NCI-H187 treated with DMSO at 0.1 percent for 48 hours (cell line): ENCODE data around the gene STEAP1B.

Experiments used
- DNase-seq: peaks from one replicate; lab custom pipeline; 2025; lab: John Stamatoyannopoulos, UW

Gene STEAP1B

GRCh38 chr7:22400150-22400814, 99.7 kb downstream of the STEAP1B start:
- no peak for DNase-seq

GRCh38 chr7:22399546-22399945, 100.4 kb downstream of the STEAP1B start:
- no peak for DNase-seq

GRCh38 chr7:22399091-22399490, 100.9 kb downstream of the STEAP1B start:
- DNase-seq = no peak

GRCh38 chr7:22397981-22398380, 102.0 kb downstream of the STEAP1B start:
- DNase-seq = peak; percentile 17

DNA sequence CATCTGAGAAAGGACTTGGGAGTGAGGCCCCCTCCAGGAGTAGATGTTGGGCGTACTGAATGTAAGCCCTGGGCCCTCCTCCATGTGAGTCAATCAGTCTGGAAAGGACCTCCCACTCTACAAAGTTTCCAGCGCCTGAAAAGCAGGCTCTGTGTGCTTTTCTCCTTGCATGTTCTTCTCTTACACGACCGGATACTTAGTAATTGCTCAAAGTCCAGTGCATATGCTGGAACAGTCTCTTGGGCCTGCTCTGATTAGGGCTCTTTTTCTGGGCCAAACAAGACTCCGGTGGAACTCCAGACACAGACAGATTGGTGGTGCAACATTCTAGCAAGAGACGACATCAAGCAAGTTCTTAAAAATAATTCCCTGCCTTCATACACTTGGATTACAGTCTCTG, 104.8 kb downstream of the STEAP1B start:
- DNase-seq = no peak

GRCh38 chr7:22394739-22395138, 105.2 kb downstream of the STEAP1B start:
- no peak for DNase-seq

GRCh38 chr7:22393913-22394729, 105.9 kb downstream of the STEAP1B start:
- DNase-seq = no peak

DNA sequence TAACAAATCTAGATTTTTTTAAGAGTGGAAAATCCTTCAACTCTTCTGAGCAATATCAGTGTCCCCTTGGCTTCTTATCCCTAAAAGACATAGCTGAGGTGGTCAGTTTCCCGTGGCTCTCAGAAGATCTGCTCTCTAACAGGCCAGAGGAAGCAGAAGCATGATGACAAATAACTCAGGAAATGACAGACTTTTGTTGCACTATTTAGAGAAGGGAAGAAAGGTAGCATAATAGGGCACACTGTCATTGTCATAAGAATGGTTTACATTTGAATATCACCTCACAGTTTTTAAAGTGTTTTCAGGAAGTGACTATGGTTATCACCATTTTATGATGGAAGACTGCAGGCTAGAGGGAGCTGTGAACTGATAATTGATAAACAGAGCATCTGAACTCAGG, 109.5 kb downstream of the STEAP1B start:
- DNase-seq = no peak

DNA sequence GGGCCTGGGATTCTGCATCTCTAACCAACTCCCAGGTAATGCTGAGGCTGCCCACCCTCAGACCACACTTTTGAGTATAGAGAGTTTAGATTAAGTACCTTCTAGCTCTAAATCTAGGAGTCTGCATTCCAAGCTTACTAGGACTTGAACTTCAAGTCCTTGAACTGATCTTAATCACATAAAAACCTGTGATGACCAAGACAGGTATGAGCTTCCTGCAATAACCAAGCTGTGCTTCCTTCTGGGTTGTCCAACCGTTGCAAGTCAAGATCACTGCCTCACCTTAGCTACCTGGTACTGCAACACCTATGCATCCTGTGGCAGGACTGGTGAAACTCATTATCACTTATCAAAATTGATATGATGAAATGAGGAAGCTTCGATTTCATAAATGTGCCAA, 110.1 kb downstream of the STEAP1B start:
- no peak for DNase-seq

DNA sequence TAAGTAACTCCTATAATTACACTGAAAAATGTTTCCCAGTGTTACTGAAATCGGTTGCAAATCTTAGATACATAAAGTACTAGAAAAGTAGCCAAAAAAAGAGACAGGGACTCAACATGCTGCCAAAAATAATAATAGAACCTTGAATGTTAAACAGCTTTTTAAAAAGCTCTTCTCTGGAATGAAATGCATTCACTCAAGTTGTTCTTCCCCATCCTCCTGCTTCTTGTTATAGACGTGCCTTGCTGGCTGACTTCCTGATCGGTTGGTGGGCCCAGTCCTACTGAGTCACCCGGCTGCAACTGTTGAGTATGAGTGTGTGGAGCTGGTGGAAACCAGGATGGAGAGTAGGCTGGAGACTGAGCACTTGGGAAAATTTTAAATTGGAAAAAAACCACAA, 112.4 kb downstream of the STEAP1B start:
- DNase-seq = no peak

DNA sequence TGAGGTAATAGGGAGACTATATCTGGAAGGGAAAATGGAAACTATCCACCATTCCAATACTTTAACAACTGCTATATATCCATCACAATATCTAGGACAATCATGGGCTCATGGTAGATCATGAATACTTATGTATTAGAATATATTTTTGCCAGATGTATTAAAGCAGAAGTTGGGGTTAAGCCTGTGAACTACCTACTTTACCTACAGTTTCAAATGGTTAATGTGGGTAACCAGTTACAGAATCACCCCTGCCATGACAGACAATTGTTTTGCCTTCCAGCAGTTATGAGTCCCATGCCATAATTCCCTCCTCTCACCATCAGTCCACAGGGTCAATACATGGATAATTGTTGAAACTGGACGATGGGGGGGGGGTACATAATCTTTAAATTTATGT, 113.1 kb downstream of the STEAP1B start:
- no peak for DNase-seq

DNA sequence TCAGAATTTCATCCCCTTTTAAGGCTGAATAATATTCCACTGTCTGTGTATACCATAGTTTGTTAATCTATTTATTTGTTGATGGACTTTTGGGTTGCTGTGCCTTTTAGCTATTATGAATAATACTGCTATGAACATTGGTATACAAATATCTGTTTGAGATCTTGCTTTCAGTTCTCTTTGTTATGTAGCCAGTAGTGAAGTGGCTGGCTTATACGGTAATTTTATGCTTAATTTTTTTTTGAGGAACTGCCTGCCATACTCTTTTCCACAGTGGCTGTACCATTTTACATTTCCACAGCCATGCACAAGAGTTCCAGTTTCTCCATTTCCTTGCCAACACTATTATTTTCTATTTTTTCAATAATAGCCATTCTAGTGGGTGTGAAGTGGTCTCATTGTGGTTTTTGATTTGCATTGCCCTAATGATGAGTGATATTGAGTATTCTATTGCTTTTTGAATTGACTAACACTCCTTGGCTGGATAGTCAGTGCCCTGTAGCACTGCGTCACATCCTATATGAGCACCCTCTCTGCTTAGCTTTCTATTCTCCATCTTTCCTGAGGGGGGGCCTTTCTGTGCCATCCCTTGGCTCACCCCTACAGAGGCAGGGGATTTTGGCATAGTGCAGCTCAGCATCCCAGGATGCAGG, 113.7 kb downstream of the STEAP1B start:
- DNase-seq = no peak

GRCh38 chr7:22385326-22385725, 114.7 kb downstream of the STEAP1B start:
- no peak for DNase-seq

GRCh38 chr7:22380333-22380732, 119.7 kb downstream of the STEAP1B start:
- DNase-seq = no peak

- DNase-seq = no peak
Observed at GRCh38 chr7:22378199-22378980, 121.6 kb downstream of the STEAP1B start.

DNA sequence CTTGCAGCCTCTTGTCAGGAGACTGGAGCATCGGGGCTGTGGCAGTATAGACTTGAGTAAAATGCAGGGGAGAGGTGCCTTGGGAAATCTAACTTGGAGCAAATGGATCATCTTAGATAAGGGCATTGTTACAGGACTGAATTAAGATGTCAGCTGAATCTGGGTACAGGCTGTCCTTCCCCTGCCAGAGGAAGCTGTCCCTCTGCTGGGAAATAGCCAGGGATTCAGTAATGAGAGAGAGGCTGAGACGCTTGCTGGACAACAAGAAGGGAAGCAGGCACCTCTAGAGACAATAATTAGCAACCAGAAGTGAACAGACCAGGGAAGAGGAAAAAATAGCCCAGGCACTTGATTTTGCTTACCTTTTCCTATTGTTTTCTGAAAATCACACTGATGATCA, 122.3 kb downstream of the STEAP1B start:
- DNase-seq = no peak

DNA sequence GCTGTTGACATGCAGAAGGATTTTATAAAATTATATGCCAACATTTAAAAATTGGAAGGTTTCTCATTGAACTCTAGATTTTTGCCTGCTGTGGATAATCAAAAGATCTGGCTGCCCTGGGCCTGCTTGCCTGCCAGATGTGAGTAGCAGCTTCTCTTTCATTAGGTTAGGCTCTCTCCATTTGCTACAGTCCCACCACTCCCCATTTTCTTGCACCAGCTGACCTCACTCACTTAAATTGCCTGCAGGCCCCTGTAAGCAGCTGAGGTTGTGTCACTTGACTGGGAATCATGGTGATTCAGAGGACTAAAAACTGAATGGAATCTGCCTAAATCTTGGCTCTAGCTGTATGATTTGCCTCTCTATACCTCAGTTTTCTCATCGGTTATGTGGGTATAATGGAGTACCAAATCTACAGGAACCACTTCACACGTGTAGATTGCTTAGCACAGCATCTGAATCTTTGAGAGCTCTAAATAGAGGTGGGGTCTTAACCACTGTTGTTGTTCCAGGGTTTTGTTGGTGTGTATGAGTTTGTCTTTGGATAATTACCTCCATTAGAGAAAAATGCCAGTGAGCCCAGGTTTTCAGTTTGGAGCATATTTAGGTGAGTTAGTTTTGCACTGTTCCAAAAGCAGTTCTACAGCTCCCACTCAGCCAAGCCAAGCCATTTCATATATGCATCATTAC, 124.5 kb downstream of the STEAP1B start:
- DNase-seq = no peak

DNA sequence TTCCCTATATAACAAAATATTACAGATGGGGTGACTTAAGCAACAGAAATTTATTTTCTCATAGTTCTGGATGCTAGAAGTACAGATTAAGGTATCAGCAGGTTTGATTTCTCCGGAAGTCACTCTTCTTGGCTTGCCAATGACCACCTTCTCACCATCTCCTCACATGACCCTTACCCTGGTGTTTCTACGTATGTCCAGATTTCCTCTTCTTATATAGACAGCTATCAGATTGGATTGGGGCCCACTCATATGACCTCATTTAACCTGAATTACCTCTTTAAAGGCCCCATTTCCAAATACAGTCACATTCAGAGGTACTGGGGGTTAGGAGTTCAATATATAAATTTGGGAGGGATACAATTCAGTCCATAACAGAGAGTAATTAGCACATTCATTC, 126.1 kb downstream of the STEAP1B start:
- DNase-seq = no peak

GRCh38 chr7:22373388-22373787, 126.6 kb downstream of the STEAP1B start:
- no peak for DNase-seq

GRCh38 chr7:22372863-22373262, 127.1 kb downstream of the STEAP1B start:
- DNase-seq = no peak

DNA sequence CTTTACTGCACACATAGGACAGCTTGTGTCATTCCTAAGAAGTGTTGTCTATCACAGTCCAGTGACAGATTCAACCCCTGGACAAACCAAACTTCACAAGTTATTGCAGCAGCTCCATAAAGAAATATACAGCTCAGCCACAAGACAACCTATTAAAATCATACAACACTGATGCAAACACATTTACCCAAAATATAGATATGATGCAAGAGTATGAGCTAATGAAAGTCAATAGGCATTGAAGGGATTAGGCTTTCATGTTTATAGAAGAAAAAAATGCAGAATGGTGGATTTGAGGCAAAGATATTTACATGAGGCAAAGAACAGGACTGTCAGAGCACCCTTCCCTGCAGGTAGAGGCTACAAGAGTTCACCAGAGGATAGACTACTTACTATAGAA, 128.1 kb downstream of the STEAP1B start:
- DNase-seq = no peak
